Stimulated activated CD8-positive, alpha-beta memory T cell treated with anti-CD3 and anti-CD28 coated beads, Interleukin-7, amount 100 ng/mL, for 4 hours (primary cell): ENCODE measurements around the gene MED16.

Source experiments
- DNase-seq, 2 donors: peaks; one replicate each; pipeline ENCODE4 v3.0.0-alpha.2; 2020; ENCODE audit warnings: low read depth in 2 of 2

Gene MED16

GRCh38 chr19:892894-893689, at the start of gene MED16, which contains the start of gene RNU6-9:
Gene MED16, minus strand, starts transcription at chr19:893187. Its CDS starts 2,056 bp downstream, at chr19:891131.
Gene RNU6-9, plus strand, starts transcription at chr19:893484.
- peak; percentile 75 to 84 for DNase-seq

GRCh38 chr19:942133-942645, 49.2 kb upstream of the MED16 start:
- DNase-seq = no peak

- DNase-seq = no peak
Measured at GRCh38 chr19:941292-942132, 48.5 kb upstream of the MED16 start.

- DNase-seq = peak; percentile 34 to 65
Measured at GRCh38 chr19:940591-941291, 47.8 kb upstream of the MED16 start.

- no peak for DNase-seq
Measured at GRCh38 chr19:939922-940321, 46.9 kb upstream of the MED16 start.

GRCh38 chr19:939439-939838, 46.5 kb upstream of the MED16 start:
- DNase-seq = no peak

GRCh38 chr19:938233-938923, 45.4 kb upstream of the MED16 start:
- no peak for DNase-seq

- DNase-seq = peak; percentile 56 to 60
Measured at GRCh38 chr19:937259-937694, 44.3 kb upstream of the MED16 start.

- no peak for DNase-seq
Measured at GRCh38 chr19:936175-936546, 43.2 kb upstream of the MED16 start.

- no peak for DNase-seq
Measured at GRCh38 chr19:934865-935479, 42.0 kb upstream of the MED16 start.

GRCh38 chr19:934197-934840, 41.3 kb upstream of the MED16 start:
- no peak for DNase-seq

GRCh38 chr19:933553-933882, 40.5 kb upstream of the MED16 start:
- DNase-seq = no peak

GRCh38 chr19:932648-933552, 39.9 kb upstream of the MED16 start:
- no peak for DNase-seq

- DNase-seq = no peak
Measured at GRCh38 chr19:931860-932647, 39.1 kb upstream of the MED16 start.

GRCh38 chr19:929891-930258, 36.9 kb upstream of the MED16 start:
- no peak for DNase-seq

- no peak for DNase-seq
Measured at GRCh38 chr19:929203-929890, 36.4 kb upstream of the MED16 start.

- no peak for DNase-seq
Measured at GRCh38 chr19:928471-929202, 35.6 kb upstream of the MED16 start.
